ENCODE measurements around the gene CDH13.

CDH13 gene

DNA sequence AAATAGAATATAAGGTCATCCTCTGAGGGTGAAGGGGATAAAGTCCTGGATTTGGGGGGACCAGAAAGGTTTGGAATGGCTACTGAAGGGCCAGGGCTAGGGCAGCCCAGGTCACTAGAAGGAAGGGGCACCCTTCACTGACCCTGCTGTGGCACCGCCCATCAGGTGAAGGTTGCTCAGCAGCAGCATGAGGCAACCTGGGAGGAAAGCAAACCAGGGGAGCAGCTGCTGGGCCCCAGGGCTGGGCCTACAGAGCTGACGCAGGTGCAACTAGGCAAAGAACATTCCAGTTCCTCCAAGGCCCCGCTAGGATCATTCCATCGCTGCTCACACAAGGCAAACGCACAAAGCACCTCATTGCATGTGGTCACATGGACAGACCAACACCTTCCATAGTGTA, 1177.6 kb downstream of the CDH13 start:
- DNase-seq: no peak
- Histone ChIP-seq H3K4me1 (ENCODE audit: insufficient read depth, low read length) (peaks cover 16% of the 10 kb centered on the region), H3K27me3 (ENCODE audit: insufficient read depth, low read length, poor library complexity) (peaks cover 3% of the 10 kb centered on the region), H4K20me1 (ENCODE audit: insufficient read depth, low read length) (peaks cover 7% of the 10 kb centered on the region), H3K9me3 (ENCODE audit: insufficient read depth, low read length, severe bottlenecking) (no peaks in the 10 kb centered on the region), H3K9ac (ENCODE audit: low read depth, low read length) (no peak overlapping the region), H3K79me2 (ENCODE audit: insufficient read depth, low read length) (peaks cover 16% of the 10 kb centered on the region), H3K4me3 (ENCODE audit: low read depth in 1 of 2, low read length in 2 of 2) (no peak overlapping the region), H2AFZ (ENCODE audit: low read depth, low read length) (no peak overlapping the region), H3K36me3 (ENCODE audit: insufficient read depth, low read length) (peaks cover 4% of the 10 kb centered on the region), H3K27ac (ENCODE audit: low read length) (no peak overlapping the region), H3K4me2 (ENCODE audit: insufficient read depth, low read length) (no peak overlapping the region)
- TF ChIP-seq, protein P1, sequence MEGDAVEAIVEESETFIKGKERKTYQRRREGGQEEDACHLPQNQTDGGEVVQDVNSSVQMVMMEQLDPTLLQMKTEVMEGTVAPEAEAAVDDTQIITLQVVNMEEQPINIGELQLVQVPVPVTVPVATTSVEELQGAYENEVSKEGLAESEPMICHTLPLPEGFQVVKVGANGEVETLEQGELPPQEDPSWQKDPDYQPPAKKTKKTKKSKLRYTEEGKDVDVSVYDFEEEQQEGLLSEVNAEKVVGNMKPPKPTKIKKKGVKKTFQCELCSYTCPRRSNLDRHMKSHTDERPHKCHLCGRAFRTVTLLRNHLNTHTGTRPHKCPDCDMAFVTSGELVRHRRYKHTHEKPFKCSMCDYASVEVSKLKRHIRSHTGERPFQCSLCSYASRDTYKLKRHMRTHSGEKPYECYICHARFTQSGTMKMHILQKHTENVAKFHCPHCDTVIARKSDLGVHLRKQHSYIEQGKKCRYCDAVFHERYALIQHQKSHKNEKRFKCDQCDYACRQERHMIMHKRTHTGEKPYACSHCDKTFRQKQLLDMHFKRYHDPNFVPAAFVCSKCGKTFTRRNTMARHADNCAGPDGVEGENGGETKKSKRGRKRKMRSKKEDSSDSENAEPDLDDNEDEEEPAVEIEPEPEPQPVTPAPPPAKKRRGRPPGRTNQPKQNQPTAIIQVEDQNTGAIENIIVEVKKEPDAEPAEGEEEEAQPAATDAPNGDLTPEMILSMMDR (IDR thresholded peaks at IDR 0.05; ENCODE audit: borderline replicate concordance, extremely low read depth, low read length, poor library complexity, severe bottlenecking): no peak
- no peak for TF ChIP-seq EZH2 (IDR thresholded peaks at IDR 0.05; ENCODE audit: borderline replicate concordance, low read depth, low read length, severe bottlenecking)
- ATAC-seq (ENCODE audit: insufficient read depth, low read depth): no peak

DNA sequence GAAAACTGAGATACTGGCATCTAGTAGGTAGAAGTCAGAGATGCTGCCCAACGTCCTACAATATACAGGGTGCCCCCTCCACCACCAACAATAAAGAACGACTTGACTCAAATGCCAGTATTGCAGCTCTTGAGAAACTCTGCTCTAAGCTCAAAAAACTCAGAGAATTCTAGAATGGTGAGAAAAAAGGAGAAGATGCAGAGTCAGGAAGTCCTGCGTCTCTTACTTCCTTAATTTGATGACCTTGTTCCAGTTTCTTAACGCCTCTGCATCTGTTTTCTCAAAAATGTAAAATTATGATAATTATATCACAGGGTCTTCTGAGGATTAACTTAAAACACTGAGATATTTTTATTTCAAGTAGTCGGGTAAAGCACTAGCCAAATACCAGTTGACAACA, 1179.3 kb downstream of the CDH13 start:
- TF ChIP-seq, protein P1 (IDR thresholded peaks at IDR 0.05; ENCODE audit: borderline replicate concordance, extremely low read depth, low read length, poor library complexity, severe bottlenecking): no peak
- Histone ChIP-seq H3K4me2 (ENCODE audit: insufficient read depth, low read length) (no peak overlapping the region), H2AFZ (ENCODE audit: low read depth, low read length) (peak overlapping the region; percentile 28; the same call in 1 of the 2 replicates), H3K9ac (ENCODE audit: low read depth, low read length) (no peak overlapping the region), H3K79me2 (ENCODE audit: insufficient read depth, low read length) (peaks cover 29% of the 10 kb centered on the region), H3K4me1 (ENCODE audit: insufficient read depth, low read length) (peaks cover 31% of the 10 kb centered on the region), H3K27me3 (ENCODE audit: insufficient read depth, low read length, poor library complexity) (peaks cover 3% of the 10 kb centered on the region), H3K36me3 (ENCODE audit: insufficient read depth, low read length) (peaks cover 21% of the 10 kb centered on the region), H3K4me3 (ENCODE audit: low read depth in 1 of 2, low read length in 2 of 2) (no peak overlapping the region), H3K27ac (ENCODE audit: low read length) (no peak overlapping the region), H3K9me3 (ENCODE audit: insufficient read depth, low read length, severe bottlenecking) (no peaks in the 10 kb centered on the region), H4K20me1 (ENCODE audit: insufficient read depth, low read length) (peaks cover 15% of the 10 kb centered on the region)
- DNase-seq: no peak
- no peak for ATAC-seq (ENCODE audit: insufficient read depth, low read depth)

DNA sequence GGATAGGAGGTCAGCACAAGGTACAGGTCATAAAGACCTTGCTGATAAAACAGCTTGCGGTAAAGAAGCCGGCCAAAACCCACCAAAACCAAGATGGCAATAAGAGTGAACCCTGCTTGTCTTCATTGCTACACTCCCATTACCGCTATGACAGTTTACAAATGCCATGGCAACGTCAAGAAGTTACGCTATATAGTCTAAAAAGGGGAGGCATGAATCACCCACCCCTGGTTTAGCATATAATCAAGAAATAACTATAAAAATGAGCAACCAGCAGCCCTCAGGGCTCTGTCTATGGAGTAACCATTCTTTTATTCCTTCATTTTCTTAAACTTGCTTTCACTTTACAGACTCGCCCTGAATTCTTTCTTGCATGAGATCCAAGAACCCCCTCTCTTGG, 1180.0 kb downstream of the CDH13 start:
- Histone ChIP-seq H3K27ac (ENCODE audit: low read length) (no peak overlapping the region), H3K27me3 (ENCODE audit: insufficient read depth, low read length, poor library complexity) (peaks cover 3% of the 10 kb centered on the region), H3K79me2 (ENCODE audit: insufficient read depth, low read length) (peaks cover 29% of the 10 kb centered on the region), H4K20me1 (ENCODE audit: insufficient read depth, low read length) (peaks cover 15% of the 10 kb centered on the region), H2AFZ (ENCODE audit: low read depth, low read length) (peak overlapping the region; percentile 85), H3K4me1 (ENCODE audit: insufficient read depth, low read length) (peaks cover 31% of the 10 kb centered on the region), H3K36me3 (ENCODE audit: insufficient read depth, low read length) (peaks cover 28% of the 10 kb centered on the region), H3K9ac (ENCODE audit: low read depth, low read length) (no peak overlapping the region), H3K9me3 (ENCODE audit: insufficient read depth, low read length, severe bottlenecking) (no peaks in the 10 kb centered on the region), H3K4me3 (ENCODE audit: low read depth in 1 of 2, low read length in 2 of 2) (no peak overlapping the region), H3K4me2 (ENCODE audit: insufficient read depth, low read length) (no peak overlapping the region)
- ATAC-seq (ENCODE audit: insufficient read depth, low read depth) (no peak), DNase-seq (no peak)
- no peak for TF ChIP-seq EZH2 (IDR thresholded peaks at IDR 0.05; ENCODE audit: borderline replicate concordance, low read depth, low read length, severe bottlenecking)
- TF ChIP-seq, protein P1 (IDR thresholded peaks at IDR 0.05; ENCODE audit: borderline replicate concordance, extremely low read depth, low read length, poor library complexity, severe bottlenecking): no peak

DNA sequence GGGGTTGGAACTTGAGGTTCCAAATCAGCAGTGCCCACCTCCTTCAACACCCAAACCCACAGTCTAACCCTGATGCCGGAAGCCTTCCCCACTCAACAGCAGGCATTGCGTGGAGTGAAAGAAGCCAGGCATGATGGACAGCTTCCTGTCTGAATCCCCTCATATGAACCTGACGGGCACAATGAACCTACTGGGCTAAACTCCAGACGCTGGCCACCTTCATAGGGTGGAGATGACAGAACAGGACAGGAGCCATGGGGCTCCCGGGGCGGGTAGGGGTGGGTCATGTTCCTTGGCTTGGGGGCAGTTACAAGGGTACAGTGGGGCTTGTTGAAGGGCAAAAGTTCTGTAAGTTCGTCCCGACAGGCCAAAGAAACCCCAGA, 1180.5 kb downstream of the CDH13 start:
- no peak for DNase-seq
- Histone ChIP-seq H3K4me1 (ENCODE audit: insufficient read depth, low read length) (peaks cover 31% of the 10 kb centered on the region), H4K20me1 (ENCODE audit: insufficient read depth, low read length) (peaks cover 15% of the 10 kb centered on the region), H3K36me3 (ENCODE audit: insufficient read depth, low read length) (peaks cover 34% of the 10 kb centered on the region), H3K9ac (ENCODE audit: low read depth, low read length) (peak overlapping the region; percentile 93; the same call in 1 of the 2 replicates), H3K9me3 (ENCODE audit: insufficient read depth, low read length, severe bottlenecking) (no peaks in the 10 kb centered on the region), H3K79me2 (ENCODE audit: insufficient read depth, low read length) (peaks cover 29% of the 10 kb centered on the region), H3K27me3 (ENCODE audit: insufficient read depth, low read length, poor library complexity) (peaks cover 3% of the 10 kb centered on the region), H3K4me3 (ENCODE audit: low read depth in 1 of 2, low read length in 2 of 2) (peak overlapping the region in 1 of 2 experiments; percentile 96; a peak in 3 of 4 replicates), H2AFZ (ENCODE audit: low read depth, low read length) (peak overlapping the region; percentile 85), H3K4me2 (ENCODE audit: insufficient read depth, low read length) (peak overlapping the region; percentile 87), H3K27ac (ENCODE audit: low read length) (0 out of 2 replicates have a peak overlapping the region, but pooled peaks have one; percentile 26)
- ATAC-seq (ENCODE audit: insufficient read depth, low read depth): no peak; the same call in 2 of the 3 replicates
- TF ChIP-seq, protein P1 (IDR thresholded peaks at IDR 0.05; ENCODE audit: borderline replicate concordance, extremely low read depth, low read length, poor library complexity, severe bottlenecking): no peak
- TF ChIP-seq EZH2 (IDR thresholded peaks at IDR 0.05; ENCODE audit: borderline replicate concordance, low read depth, low read length, severe bottlenecking): no peak
